MM.1S (cell line): ENCODE measurements around the gene PAPPA.

Experiments used
- EZH2 ChIP-seq: fragments of 300-600 bp; sonication (generic); optimal IDR thresholded peaks from 2 replicates; pipeline ENCODE3; 2017; ENCODE audit warnings: low read depth, mild to moderate bottlenecking, antibody characterized with exemption, low read length, mixed read lengths
- EZH2phosphoT487 ChIP-seq: fragments of 300-600 bp; sonication (generic); IDR thresholded peaks from 2 replicates; pipeline ENCODE4 v1.6.1; 2018; ENCODE audit warnings: antibody characterized with exemption, low read length
- TF ChIP-seq, protein P1 (sequence below): fragments of 300-600 bp; sonication (generic); IDR thresholded peaks from 2 replicates; pipeline ENCODE4 v1.5.1; 2016; ENCODE audit warnings: antibody characterized with exemption, low read length, mixed read lengths

- TF ChIP-seq, protein P1, sequence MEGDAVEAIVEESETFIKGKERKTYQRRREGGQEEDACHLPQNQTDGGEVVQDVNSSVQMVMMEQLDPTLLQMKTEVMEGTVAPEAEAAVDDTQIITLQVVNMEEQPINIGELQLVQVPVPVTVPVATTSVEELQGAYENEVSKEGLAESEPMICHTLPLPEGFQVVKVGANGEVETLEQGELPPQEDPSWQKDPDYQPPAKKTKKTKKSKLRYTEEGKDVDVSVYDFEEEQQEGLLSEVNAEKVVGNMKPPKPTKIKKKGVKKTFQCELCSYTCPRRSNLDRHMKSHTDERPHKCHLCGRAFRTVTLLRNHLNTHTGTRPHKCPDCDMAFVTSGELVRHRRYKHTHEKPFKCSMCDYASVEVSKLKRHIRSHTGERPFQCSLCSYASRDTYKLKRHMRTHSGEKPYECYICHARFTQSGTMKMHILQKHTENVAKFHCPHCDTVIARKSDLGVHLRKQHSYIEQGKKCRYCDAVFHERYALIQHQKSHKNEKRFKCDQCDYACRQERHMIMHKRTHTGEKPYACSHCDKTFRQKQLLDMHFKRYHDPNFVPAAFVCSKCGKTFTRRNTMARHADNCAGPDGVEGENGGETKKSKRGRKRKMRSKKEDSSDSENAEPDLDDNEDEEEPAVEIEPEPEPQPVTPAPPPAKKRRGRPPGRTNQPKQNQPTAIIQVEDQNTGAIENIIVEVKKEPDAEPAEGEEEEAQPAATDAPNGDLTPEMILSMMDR: no peak
- TF ChIP-seq EZH2: no peak
- TF ChIP-seq EZH2phosphoT487: no peak
Observed at GRCh38 chr9:116378873-116379272, 225.3 kb downstream of the PAPPA start.
